NCI-H146 treated with DMSO at 0.1 percent for 48 hours (cell line): ENCODE data around the gene BTBD16.

Experiments used
- DNase-seq: peaks from one replicate; lab custom pipeline; 2025; ENCODE audit not compliant: unreplicated experiment; lab: John Stamatoyannopoulos, UW

The BTBD16 gene

GRCh38 chr10:122271076-122271475 lies at the start of gene BTBD16:
Gene BTBD16 (plus strand): TSS chr10:122271296. CDS start chr10:122275082, 3,786 bp downstream.
- no peak for DNase-seq

GRCh38 chr10:122221958-122222357 lies 49.1 kb upstream of the BTBD16 start:
- no peak for DNase-seq

- DNase-seq: no peak
Observed at GRCh38 chr10:122222638-122223037, 48.5 kb upstream of the BTBD16 start.

GRCh38 chr10:122224159-122224558 lies 46.9 kb upstream of the BTBD16 start:
- DNase-seq: no peak

- DNase-seq: no peak
Observed at GRCh38 chr10:122225330-122225729, 45.8 kb upstream of the BTBD16 start.

GRCh38 chr10:122227754-122228153 lies 43.3 kb upstream of the BTBD16 start:
- DNase-seq: no peak

GRCh38 chr10:122229666-122230065 lies 41.4 kb upstream of the BTBD16 start:
- DNase-seq: no peak

- no peak for DNase-seq
Observed at GRCh38 chr10:122230222-122230621, 40.9 kb upstream of the BTBD16 start.

GRCh38 chr10:122232769-122233168 lies 38.3 kb upstream of the BTBD16 start:
- DNase-seq: no peak

- no peak for DNase-seq
Observed at GRCh38 chr10:122233857-122234348, 37.2 kb upstream of the BTBD16 start.

GRCh38 chr10:122234416-122234815 lies 36.7 kb upstream of the BTBD16 start:
- DNase-seq: peak; percentile 83

GRCh38 chr10:122236690-122237306 lies 34.3 kb upstream of the BTBD16 start:
- peak; percentile 35 for DNase-seq

GRCh38 chr10:122237331-122237990 lies 33.6 kb upstream of the BTBD16 start:
- DNase-seq: peak; percentile 34

GRCh38 chr10:122239578-122240257 lies 31.4 kb upstream of the BTBD16 start:
- no peak for DNase-seq

GRCh38 chr10:122240401-122240800 lies 30.7 kb upstream of the BTBD16 start:
- no peak for DNase-seq

GRCh38 chr10:122241836-122242235 lies 29.3 kb upstream of the BTBD16 start:
- no peak for DNase-seq

GRCh38 chr10:122243550-122243949 lies 27.5 kb upstream of the BTBD16 start:
- no peak for DNase-seq

- peak; percentile 23 for DNase-seq
Observed at GRCh38 chr10:122244001-122244975, 26.8 kb upstream of the BTBD16 start.

- DNase-seq: no peak
Observed at GRCh38 chr10:122245136-122245535, 26.0 kb upstream of the BTBD16 start.

GRCh38 chr10:122245897-122246296 lies 25.2 kb upstream of the BTBD16 start:
- DNase-seq: no peak
